H1 (cell line): ENCODE data around the gene RAD51B. TPM values are rescaled to one million over a fixed set of nuclear protein-coding genes. Genes with fewer than 3 reads are reported as not detected.
A peak's percentile ranks its signal among the peaks of the same experiment; 100 is the strongest.

Experiments used
- CTCF ChIA-PET: fragments of 300-600 bp; sonication (Branson Sonifier 250); formaldehyde crosslinking; loops from one replicate; lab custom pipeline; 2021; ENCODE audit not compliant: partially characterized antibody; lab: Charles Lee
- POLR2A ChIA-PET: fragments of 300-600 bp; sonication (Branson Sonifier 250); formaldehyde crosslinking; loops from one replicate; lab custom pipeline; 2021; ENCODE audit warnings: inconsistent platforms; ENCODE audit not compliant: partially characterized antibody; lab: Charles Lee
- DNase-seq, 2 experiments: peaks; one replicate each; pipeline versions ENCODE4 v3.0.0 to v3.0.0-alpha.2; 2010 to 2022; ENCODE audit warnings: low spot score in 2 of 2, low read depth in 1 of 2, mixed read lengths in 1 of 2
- FAIRE-seq: peaks from 2 replicates; lab custom pipeline; 2011; peaks lifted over from hg19 to GRCh38; lab: Jason Lieb, UNC
- H2AFZ ChIP-seq: 2 replicates; pipeline ENCODE4 v1.8.1; 2012; ENCODE audit warnings: low read length, inconsistent platforms
- H2AK5ac ChIP-seq: 2 replicates; pipeline ENCODE4 v1.6.1; 2013; ENCODE audit warnings: low read depth, low read length
- H2BK120ac ChIP-seq: replicated peaks from 2 replicates; pipeline ENCODE3; 2013; ENCODE audit warnings: low read depth, low read length, inconsistent platforms
- H2BK12ac ChIP-seq: 2 replicates; pipeline ENCODE4 v1.6.1; 2013; ENCODE audit warnings: low read depth, low read length
- H2BK15ac ChIP-seq: 2 replicates; pipeline ENCODE4 v1.6.1; 2013; ENCODE audit warnings: low read length
- H2BK20ac ChIP-seq: 2 replicates; pipeline ENCODE4 v1.6.1; 2013; ENCODE audit warnings: low read length
- H2BK5ac ChIP-seq: 2 replicates; pipeline ENCODE4 v1.6.1; 2013; ENCODE audit warnings: low read depth, low read length
- H3K14ac ChIP-seq: 2 replicates; pipeline ENCODE4 v1.6.1; 2013; ENCODE audit warnings: inconsistent platforms; ENCODE audit not compliant: insufficient read length
- H3K18ac ChIP-seq: 2 replicates; pipeline ENCODE4 v1.6.1; 2013; ENCODE audit warnings: low read length; ENCODE audit errors: extremely low read depth
- H3K23ac ChIP-seq: 2 replicates; pipeline ENCODE4 v1.6.1; 2013; ENCODE audit warnings: inconsistent platforms; ENCODE audit not compliant: insufficient read length
- H3K23me2 ChIP-seq: 2 replicates; pipeline ENCODE4 v1.6.1; 2013; ENCODE audit warnings: low read depth, low read length
- H3K27ac ChIP-seq: 2 replicates; pipeline ENCODE4 v1.6.1; 2011; ENCODE audit warnings: low read depth, low read length, inconsistent platforms
- H3K27me3 ChIP-seq, 4 experiments: replicated peaks in 1 of 4; 1 replicate in 1 of 4; 2 replicates in 3 of 4; pipeline versions ENCODE4 v1.6.1 to v1.8.1; 2011 to 2013; ENCODE audit warnings: low read length in 3 of 4, mild to moderate bottlenecking in 3 of 4, inconsistent platforms in 2 of 4, mixed read lengths in 2 of 4, moderate library complexity in 1 of 4; ENCODE audit not compliant: control insufficient read depth in 3 of 4, insufficient read depth in 3 of 4; ENCODE audit errors: extremely low read depth in 1 of 4
- H3K36me3 ChIP-seq, 4 experiments: 2 replicates each; pipeline versions ENCODE4 v1.6.1 to v1.8.1; 2011 to 2013; ENCODE audit warnings: mild to moderate bottlenecking in 4 of 4, low read length in 3 of 4, moderate library complexity in 2 of 4, control low read depth in 1 of 4, inconsistent platforms in 1 of 4; ENCODE audit not compliant: insufficient read depth in 4 of 4, control insufficient read depth in 2 of 4
- H3K4ac ChIP-seq: replicated peaks from 2 replicates; pipeline ENCODE3; 2013; ENCODE audit warnings: low read length, low read depth, mixed read lengths, inconsistent platforms; ENCODE audit not compliant: insufficient read length
- H3K4me1 ChIP-seq, 4 experiments: replicated peaks in 1 of 4; 1 replicate in 1 of 4; 2 replicates in 3 of 4; pipeline versions ENCODE4 v1.6.1 to v1.8.1; 2011 to 2013; ENCODE audit warnings: low read length in 3 of 4, inconsistent platforms in 2 of 4, mixed read lengths in 1 of 4; ENCODE audit not compliant: insufficient read depth in 4 of 4, control insufficient read depth in 3 of 4
- H3K4me2 ChIP-seq, 2 experiments: 2 replicates each; pipeline versions ENCODE4 v1.6.1 to v1.8.1; 2011 to 2013; ENCODE audit warnings: low read depth in 2 of 2, low read length in 2 of 2, control low read depth in 1 of 2, inconsistent platforms in 1 of 2, mild to moderate bottlenecking in 1 of 2; ENCODE audit not compliant: insufficient read depth in 1 of 2
- H3K4me3 ChIP-seq, 4 experiments: fragments of 200-600, 300-600 bp in 1 of 4; sonication (generic), shearing (Covaris generic), sonication (Bioruptor Twin) in 1 of 4; 2 replicates each; pipeline versions ENCODE4 v1.5.1 to v1.8.1; 2011 to 2016; ENCODE audit warnings: low read length in 4 of 4, low read depth in 3 of 4, control low read depth in 2 of 4, inconsistent platforms in 2 of 4, mild to moderate bottlenecking in 2 of 4, mixed read lengths in 1 of 4, moderate library complexity in 1 of 4; ENCODE audit not compliant: insufficient read depth in 2 of 4; ENCODE audit errors: extremely low read depth in 1 of 4
- H3K56ac ChIP-seq: replicated peaks from 2 replicates; pipeline ENCODE3; 2013; ENCODE audit warnings: low read depth, mild to moderate bottlenecking, mixed read lengths, low read length, inconsistent platforms; ENCODE audit not compliant: insufficient read length
- H3K79me1 ChIP-seq: 2 replicates; pipeline ENCODE4 v1.6.1; 2013; ENCODE audit warnings: low read depth, low read length, control low read depth
- H3K79me2 ChIP-seq, 2 experiments: 2 replicates each; pipeline versions ENCODE4 v1.6.1 to v1.8.1; 2012 to 2013; ENCODE audit warnings: low read length in 2 of 2, mild to moderate bottlenecking in 2 of 2, inconsistent platforms in 1 of 2; ENCODE audit not compliant: insufficient read depth in 2 of 2, control insufficient read depth in 1 of 2
- H3K9ac ChIP-seq, 4 experiments: replicated peaks in 1 of 4; 1 replicate in 1 of 4; 2 replicates in 3 of 4; pipeline versions ENCODE4 v1.6.1 to v1.8.1; 2011 to 2013; ENCODE audit warnings: low read depth in 3 of 4, low read length in 3 of 4, control low read depth in 2 of 4, mild to moderate bottlenecking in 2 of 4, moderate library complexity in 2 of 4, inconsistent platforms in 1 of 4; ENCODE audit errors: extremely low read depth in 1 of 4
- H3K9me3 ChIP-seq, 2 experiments: 2 replicates each; pipeline versions ENCODE4 v1.6.1 to v1.8.1; 2012 to 2013; ENCODE audit warnings: mild to moderate bottlenecking in 2 of 2, moderate library complexity in 2 of 2, control low read depth in 1 of 2, inconsistent platforms in 1 of 2, low read depth in 1 of 2, low read length in 1 of 2, mixed read lengths in 1 of 2; ENCODE audit not compliant: insufficient read depth in 2 of 2
- H4K20me1 ChIP-seq, 2 experiments: replicated peaks in 1 of 2; 2 replicates each; pipeline versions ENCODE3 to v1.8.1; 2011 to 2013; ENCODE audit warnings: inconsistent platforms in 2 of 2, low read length in 2 of 2, mild to moderate bottlenecking in 1 of 2; ENCODE audit not compliant: insufficient read depth in 2 of 2, control insufficient read depth in 1 of 2
- H4K5ac ChIP-seq: 2 replicates; pipeline ENCODE4 v1.6.1; 2013; ENCODE audit warnings: low read length, low read depth, mixed read lengths, inconsistent platforms; ENCODE audit not compliant: insufficient read length
- H4K8ac ChIP-seq: 2 replicates; pipeline ENCODE4 v1.8.0; 2013; ENCODE audit warnings: mild to moderate bottlenecking, moderate library complexity, low read length, inconsistent platforms; ENCODE audit not compliant: insufficient read depth; ENCODE audit errors: extremely low read depth
- H4K91ac ChIP-seq: replicated peaks from 2 replicates; pipeline ENCODE3; 2013; ENCODE audit warnings: low read length, mixed read lengths, inconsistent platforms; ENCODE audit not compliant: insufficient read length
- ATF3 ChIP-seq: IDR thresholded peaks from 2 replicates; pipeline ENCODE4 v1.6.1; 2011; ENCODE audit warnings: low read depth, mild to moderate bottlenecking, low read length; ENCODE audit not compliant: insufficient read depth
- CHD2 ChIP-seq: IDR thresholded peaks from 2 replicates; pipeline ENCODE4 v1.6.1; 2012; ENCODE audit warnings: low read length, improper control_type of control experiment
- EGR1 ChIP-seq: IDR thresholded peaks from 2 replicates; pipeline ENCODE4 v1.6.1; 2011; ENCODE audit warnings: low read depth, low read length, borderline replicate concordance
- JUN ChIP-seq: IDR thresholded peaks from 2 replicates; pipeline ENCODE4 v1.6.1; 2011; ENCODE audit warnings: low read depth, mild to moderate bottlenecking, improper control_type of control experiment, low read length
- NANOG ChIP-seq: IDR thresholded peaks from 2 replicates; pipeline ENCODE4 v1.6.1; 2011; ENCODE audit warnings: low read length, low read depth, mild to moderate bottlenecking, inconsistent platforms; ENCODE audit not compliant: insufficient read depth, poor library complexity, severe bottlenecking
- POLR2AphosphoS5 ChIP-seq: IDR thresholded peaks from 2 replicates; pipeline ENCODE4 v1.6.1; 2011; ENCODE audit warnings: low read depth, low read length
- RXRA ChIP-seq: IDR thresholded peaks from 2 replicates; pipeline ENCODE4 v1.6.1; 2011; ENCODE audit warnings: low read depth, mild to moderate bottlenecking, low read length, moderate library complexity; ENCODE audit not compliant: insufficient read depth
- SIX5 ChIP-seq: IDR thresholded peaks from 2 replicates; pipeline ENCODE4 v1.6.1; 2011; ENCODE audit warnings: mild to moderate bottlenecking, low read depth, low read length
- SP4 ChIP-seq: IDR thresholded peaks from 2 replicates; pipeline ENCODE4 v1.6.1; 2012; ENCODE audit warnings: low read length, inconsistent platforms
- SRF ChIP-seq: IDR thresholded peaks from 2 replicates; pipeline ENCODE4 v1.6.1; 2011; ENCODE audit warnings: mild to moderate bottlenecking, low read depth, low read length, moderate library complexity
- ZNF274 ChIP-seq: IDR thresholded peaks from 2 replicates; pipeline ENCODE4 v1.7.0; 2012; ENCODE audit warnings: low read length, borderline replicate concordance; ENCODE audit errors: extremely low read depth
- WGBS, 2 experiments: shearing (Covaris generic) in 1 of 2; methylation state at CpG; one replicate each; pipeline versions ENCODE4 v1.1.6 to v1.1.7; 2013 to 2015; ENCODE audit warnings: low lambda C conversion rate in 2 of 2, mixed read lengths in 2 of 2, inconsistent platforms in 1 of 2, low coverage in 1 of 2, missing lambda C conversion rate in 1 of 2; ENCODE audit not compliant: insufficient replicate concordance in 2 of 2, insufficient coverage in 1 of 2, insufficient read length in 1 of 2; ENCODE audit errors: extremely low coverage in 1 of 2, missing lambda C conversion rate in 1 of 2; 5-methylcytosine and 5-hydroxymethylcytosine counted together
- polyA plus RNA-seq, 7 experiments: library from polyadenylated mRNA; depleted of rRNA in 3 of 7; stranded (reverse) in 5 of 7; unstranded in 2 of 7; fragments of >200 nt in 5 of 7; fragments of 200-250 nt in 2 of 7; gene quantifications; 1 replicate in 5 of 7; 2 replicates in 1 of 7; 4 replicates in 1 of 7; pipeline versions ENCODE4 v1.2.1 to v1.2.3, GENCODE V29; 2011 to 2013; ENCODE audit warnings: missing spikeins in 2 of 7, mixed read lengths in 2 of 7
- total RNA-seq: library from RNA; stranded (reverse); fragmentation: NEBNext Ultra II Directional; extraction: Animal tissue kit (Norgen Biotek cat#: 25700); gene quantifications from 2 replicates; pipeline ENCODE4 v1.2.1, GENCODE V29; 2021

RAD51B gene
- total and polyA plus RNA-seq, 2 of the 8 experiments (the other 6 are each of a cell fraction or from before 2014, with no cell fraction given), result 3.9 to 14.9 TPM

- Histone ChIP-seq H3K27me3 (no peaks in the 10 kb centered on the region), H3K4me1 (peaks cover 0 to 16% (median 6%) of the 10 kb centered on the region in 4 experiments; a peak in 5 of 7 replicates), H2BK20ac (no peak overlapping the region; the same call in 1 of the 2 replicates), H3K79me2 (no peaks in the 10 kb centered on the region), H2BK5ac (0 out of 2 replicates have a peak overlapping the region, but pooled peaks have one; percentile 62), H4K8ac (no peak overlapping the region), H3K14ac (no peak overlapping the region), H3K18ac (peak overlapping the region; percentile 26; the same call in 1 of the 2 replicates), H4K20me1 (no peaks in the 10 kb centered on the region)
- no peak for FAIRE-seq
- WGBS, 2 experiments, result 72% methylated on average over 9 of the region's 9 CpGs; no CpG with 5 or more reads in 1 of the 2 experiments
- TF ChIP-seq SRF (no peak), ZNF274 (no peak), SP4 (no peak), POLR2AphosphoS5 (no peak), EGR1 (no peak), CHD2 (no peak), NANOG (no peak), ATF3 (no peak), JUN (no peak), SIX5 (no peak), RXRA (no peak)
- TF ChIP-seq, all 59 proteins: peak for 0
- no peak overlapping the region for H3K56ac ChIP-seq
- no peak overlapping the region for H3K4me3 ChIP-seq
- no peaks in the 10 kb centered on the region for H3K36me3 ChIP-seq
- H3K23me2 ChIP-seq, result no peaks in the 10 kb centered on the region; the same call in 1 of the 2 replicates
- H3K4ac ChIP-seq, result no peak overlapping the region
- H4K91ac ChIP-seq, result no peak overlapping the region
- peak overlapping the region in 1 of 2 experiments; percentile 22; a peak in 1 of 4 replicates for H3K4me2 ChIP-seq
- H3K27ac ChIP-seq, result no peak overlapping the region
- H2BK120ac ChIP-seq, result no peak overlapping the region
- no peak overlapping the region for H3K9ac ChIP-seq
- peak overlapping the region; percentile 41; the same call in 1 of the 2 replicates for H2BK12ac ChIP-seq
- ChIA-PET CTCF (interaction anchor here (0.7 to 0.8 kb wide), 2 partner anchors 14 to 346 kb away, joined by 3 to 4 read pairs; no protein-coding TSS in a partner anchor), POLR2A (interaction anchor here (1.2 to 1.5 kb wide), 2 partner anchors 12 to 199 kb away, joined by 3 to 7 read pairs; partner anchors contain the start of gene ZFP36L1)
- no peak for DNase-seq
- H2AK5ac ChIP-seq, result no peak overlapping the region
- H4K5ac ChIP-seq, result no peak overlapping the region
- H3K79me1 ChIP-seq, result no peaks in the 10 kb centered on the region
- no peak overlapping the region for H3K23ac ChIP-seq
- no peaks in the 10 kb centered on the region for H3K9me3 ChIP-seq
- no peak overlapping the region for H2BK15ac ChIP-seq
- H2AFZ ChIP-seq, result no peak overlapping the region
Measured at GRCh38 chr14:68593806-68594536, 774.4 kb downstream of the RAD51B start.
